Muscle layer of colon (tissue), 2 donors: ENCODE data around the gene SMCO4.

ENCODE experiments used
- H3K27ac ChIP-seq: one replicate; pipeline ENCODE4 v1.7.0; 2013; ENCODE audit warnings: low read depth, mild to moderate bottlenecking, low read length, moderate library complexity
- H3K27me3 ChIP-seq, 2 donors: one replicate each; pipeline ENCODE4 v1.7.0; 2013; ENCODE audit warnings: low read length in 2 of 2, mild to moderate bottlenecking in 2 of 2; ENCODE audit not compliant: insufficient read depth in 2 of 2, control insufficient read depth in 1 of 2
- H3K36me3 ChIP-seq: one replicate; pipeline ENCODE4 v1.7.0; 2013; ENCODE audit warnings: mild to moderate bottlenecking, low read length; ENCODE audit not compliant: insufficient read depth
- H3K4me1 ChIP-seq: one replicate; pipeline ENCODE4 v1.7.0; 2013; ENCODE audit warnings: mild to moderate bottlenecking, low read length; ENCODE audit not compliant: insufficient read depth
- H3K4me3 ChIP-seq, 2 donors: one replicate each; pipeline ENCODE4 v1.7.0; 2013; ENCODE audit warnings: low read length in 2 of 2, low read depth in 1 of 2, mild to moderate bottlenecking in 1 of 2, moderate library complexity in 1 of 2
- H3K9ac ChIP-seq: one replicate; pipeline ENCODE4 v1.7.0; 2013; ENCODE audit warnings: low read length
- H3K9me3 ChIP-seq: one replicate; pipeline ENCODE4 v1.7.0; 2013; ENCODE audit warnings: mild to moderate bottlenecking, low read length
- donor health status: abdominal sarcoma.
- donor health status: Adenocarcinoma of cecum.

The SMCO4 gene

DNA sequence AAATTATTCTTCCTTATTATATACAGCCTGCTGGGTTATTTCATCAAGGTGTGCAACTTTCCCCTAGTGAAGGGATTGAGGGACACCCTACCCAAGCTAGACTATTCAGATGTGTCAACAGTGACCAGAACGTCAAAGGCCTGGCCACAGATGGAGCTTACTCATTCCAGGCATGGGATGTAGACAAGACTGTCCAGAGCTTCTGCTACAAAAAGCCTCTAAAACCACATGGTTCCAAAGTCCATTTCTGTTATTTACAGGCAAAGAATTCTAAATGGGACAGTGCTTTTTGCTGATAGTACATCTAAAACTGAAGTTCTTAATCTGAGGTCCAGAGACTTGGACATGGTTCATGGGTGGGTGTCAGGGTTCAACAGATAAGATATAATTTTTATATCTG lies 9.7 kb upstream of the SMCO4 start:
- Histone ChIP-seq H3K4me1 (no peaks in the 10 kb centered on the region), H3K27ac (no peak overlapping the region), H3K27me3 (no peaks in the 10 kb centered on the region), H3K9ac (no peak overlapping the region), H3K36me3 (no peaks in the 10 kb centered on the region), H3K9me3 (no peaks in the 10 kb centered on the region), H3K4me3 (no peak overlapping the region)

GRCh38 chr11:93549976-93550375 lies 6.8 kb upstream of the SMCO4 start:
- no peak overlapping the region for H3K9ac ChIP-seq
- no peak overlapping the region for H3K4me3 ChIP-seq
- H3K27me3 ChIP-seq: no peaks in the 10 kb centered on the region
- no peaks in the 10 kb centered on the region for H3K4me1 ChIP-seq
- no peaks in the 10 kb centered on the region for H3K9me3 ChIP-seq
- H3K27ac ChIP-seq: no peak overlapping the region
- H3K36me3 ChIP-seq: no peaks in the 10 kb centered on the region

DNA sequence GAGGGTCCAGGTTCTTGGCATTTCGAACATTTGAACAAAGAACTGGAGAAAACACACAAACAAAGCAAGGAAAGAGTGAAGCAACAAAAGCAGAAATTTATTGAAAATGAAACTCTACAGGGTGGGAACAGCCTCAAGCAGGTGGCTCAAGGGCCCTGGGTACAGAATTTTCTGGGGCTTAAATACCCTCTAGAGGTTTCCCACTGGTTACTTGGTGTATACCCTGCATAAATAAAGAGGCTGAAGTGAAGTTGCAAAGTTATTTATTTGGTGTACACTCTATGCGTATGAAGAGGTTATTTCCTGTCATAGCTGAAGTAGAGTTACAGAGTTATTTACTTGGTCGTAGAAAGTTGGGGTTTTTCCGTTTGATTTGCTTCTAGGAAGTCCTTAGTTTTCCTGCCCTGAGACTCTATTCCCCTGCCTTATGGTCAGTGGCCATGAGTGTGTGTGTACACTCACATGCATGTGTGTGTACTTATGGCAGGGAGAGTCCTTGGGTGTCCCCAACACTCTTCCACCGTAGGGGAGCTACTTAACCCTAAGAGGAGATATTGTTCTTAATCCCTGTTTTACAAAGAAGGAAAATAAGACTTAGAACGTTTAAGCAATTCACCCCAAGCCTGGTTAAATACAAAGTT lies 5.6 kb upstream of the SMCO4 start:
- no peaks in the 10 kb centered on the region for H3K36me3 ChIP-seq
- H3K4me3 ChIP-seq: no peak overlapping the region
- no peaks in the 10 kb centered on the region for H3K27me3 ChIP-seq
- H3K27ac ChIP-seq: no peak overlapping the region
- peaks cover 2% of the 10 kb centered on the region for H3K4me1 ChIP-seq
- no peaks in the 10 kb centered on the region for H3K9me3 ChIP-seq
- H3K9ac ChIP-seq: no peak overlapping the region

DNA sequence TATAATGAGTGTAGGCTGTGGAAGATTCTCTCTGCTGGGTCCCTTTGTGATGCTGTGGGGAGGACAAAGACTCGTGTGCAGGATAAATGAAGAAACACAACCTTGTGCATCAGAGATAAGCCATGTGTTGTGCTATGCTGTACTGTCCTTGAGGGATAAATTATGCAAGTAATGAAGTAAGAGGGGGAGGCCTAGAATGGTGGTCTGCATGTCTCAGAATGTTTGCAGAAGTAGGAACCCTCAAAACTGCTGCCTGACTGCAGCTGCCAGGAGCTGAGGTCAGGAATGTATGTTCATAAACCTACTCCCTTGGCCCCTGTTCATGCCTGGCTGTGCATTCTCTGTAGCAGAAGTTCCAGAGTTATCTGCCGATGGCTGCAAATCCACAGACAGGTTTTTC lies 4.6 kb upstream of the SMCO4 start:
- H3K4me3 ChIP-seq: no peak overlapping the region
- no peak overlapping the region for H3K27ac ChIP-seq
- H3K9me3 ChIP-seq: no peaks in the 10 kb centered on the region
- H3K36me3 ChIP-seq: no peaks in the 10 kb centered on the region
- H3K4me1 ChIP-seq: peaks cover 4% of the 10 kb centered on the region
- no peak overlapping the region for H3K9ac ChIP-seq
- no peaks in the 10 kb centered on the region for H3K27me3 ChIP-seq

- no peak overlapping the region for H3K27ac ChIP-seq
- H3K27me3 ChIP-seq: no peaks in the 10 kb centered on the region
- H3K9ac ChIP-seq: no peak overlapping the region
- H3K4me3 ChIP-seq: no peak overlapping the region
- H3K9me3 ChIP-seq: no peaks in the 10 kb centered on the region
- no peaks in the 10 kb centered on the region for H3K36me3 ChIP-seq
- H3K4me1 ChIP-seq: peaks cover 7% of the 10 kb centered on the region
These were observed 3.8 kb upstream of the SMCO4 start for GRCh38 chr11:93547028-93547427.

GRCh38 chr11:93545566-93545965 lies 2.4 kb upstream of the SMCO4 start:
- H3K36me3 ChIP-seq: no peaks in the 10 kb centered on the region
- no peaks in the 10 kb centered on the region for H3K9me3 ChIP-seq
- H3K9ac ChIP-seq: no peak overlapping the region
- no peak overlapping the region for H3K4me3 ChIP-seq
- no peak overlapping the region for H3K27ac ChIP-seq
- H3K4me1 ChIP-seq: peaks cover 8% of the 10 kb centered on the region
- H3K27me3 ChIP-seq: no peaks in the 10 kb centered on the region

DNA sequence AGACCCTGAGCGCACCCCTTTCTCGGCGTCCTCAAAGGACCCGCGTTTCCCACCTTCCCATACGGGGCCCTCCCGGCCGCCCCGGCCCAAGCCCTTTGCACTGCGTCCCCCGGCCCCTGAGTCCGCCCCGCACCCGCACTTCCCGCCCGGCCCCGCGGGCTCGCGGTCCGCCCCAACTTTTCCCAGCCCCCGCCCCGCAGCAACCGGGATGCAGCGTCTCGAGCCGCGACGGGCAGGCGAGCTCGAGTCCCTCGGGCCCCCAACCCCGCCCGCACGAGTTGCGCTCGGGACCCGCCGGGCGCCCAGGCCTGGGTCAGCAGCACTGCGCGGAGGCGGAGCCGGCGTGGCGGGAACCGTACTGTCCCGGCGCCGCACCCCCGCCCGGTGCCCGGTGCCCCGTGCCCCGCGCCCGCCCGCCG lies 371 bp downstream of the SMCO4 start:
- no peaks in the 10 kb centered on the region for H3K27me3 ChIP-seq
- peak overlapping the region; percentile 53 to 63 for H3K4me3 ChIP-seq
- H3K36me3 ChIP-seq: no peaks in the 10 kb centered on the region
- peak overlapping the region; percentile 35 for H3K27ac ChIP-seq
- H3K9me3 ChIP-seq: no peaks in the 10 kb centered on the region
- H3K4me1 ChIP-seq: peaks cover 8% of the 10 kb centered on the region
- H3K9ac ChIP-seq: peak overlapping the region; percentile 22

DNA sequence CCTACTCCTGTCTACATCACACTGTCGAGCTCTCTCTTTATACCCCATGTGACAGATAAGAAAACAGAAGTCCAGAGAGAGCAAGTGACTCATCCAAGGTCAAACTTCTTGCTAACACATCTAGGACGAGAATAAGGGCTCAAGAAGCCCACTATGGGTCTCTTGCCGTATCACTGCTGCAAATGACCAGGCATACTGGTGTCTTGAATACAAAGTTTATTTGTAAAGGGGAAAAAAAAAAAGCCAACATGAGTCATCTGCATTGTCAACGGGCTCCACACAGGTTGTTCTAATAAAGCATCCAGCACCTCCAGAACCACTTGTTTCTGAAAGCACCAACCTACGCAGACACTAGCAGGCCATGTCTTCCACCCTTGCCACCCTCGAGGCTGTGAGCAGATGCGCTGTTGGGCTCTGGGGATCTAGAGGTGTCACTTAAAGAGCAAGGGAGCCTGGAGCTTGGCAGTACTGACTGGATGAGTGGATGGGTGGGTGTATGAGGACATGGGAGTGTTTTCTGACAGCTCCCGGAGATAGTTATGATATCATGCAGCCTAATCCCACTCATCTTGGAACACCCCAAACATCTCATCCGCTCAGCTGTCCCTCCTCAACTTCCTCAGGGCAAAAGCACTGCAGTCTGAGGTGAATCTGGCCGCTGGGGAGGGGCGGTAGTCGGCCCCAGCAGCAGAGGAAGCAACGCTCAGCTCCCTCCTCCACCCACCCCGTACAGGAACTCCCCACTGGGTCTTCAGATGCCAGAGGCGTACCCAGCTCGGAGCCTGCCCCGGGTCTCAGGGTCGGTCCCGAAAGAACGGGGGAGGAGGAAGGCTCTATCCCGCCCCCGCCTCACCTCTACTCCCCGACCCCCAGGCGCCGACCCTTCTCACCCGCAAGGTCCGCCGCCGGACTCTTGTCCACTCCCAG lies 1.0 kb downstream of the SMCO4 start:
- Histone ChIP-seq H3K4me3 (peak overlapping the region; percentile 53 to 63), H3K27me3 (no peaks in the 10 kb centered on the region), H3K36me3 (no peaks in the 10 kb centered on the region), H3K27ac (peak overlapping the region; percentile 35), H3K9me3 (no peaks in the 10 kb centered on the region), H3K9ac (peak overlapping the region; percentile 22), H3K4me1 (peaks cover 11% of the 10 kb centered on the region)

- H3K9me3 ChIP-seq: no peaks in the 10 kb centered on the region
- H3K4me1 ChIP-seq: peaks cover 20% of the 10 kb centered on the region
- no peak overlapping the region for H3K27ac ChIP-seq
- H3K27me3 ChIP-seq: no peaks in the 10 kb centered on the region
- no peaks in the 10 kb centered on the region for H3K36me3 ChIP-seq
- no peak overlapping the region for H3K4me3 ChIP-seq
- H3K9ac ChIP-seq: no peak overlapping the region
These were observed 2.2 kb downstream of the SMCO4 start for GRCh38 chr11:93540896-93541553.

- no peak overlapping the region for H3K27ac ChIP-seq
- no peak overlapping the region for H3K9ac ChIP-seq
- no peaks in the 10 kb centered on the region for H3K36me3 ChIP-seq
- H3K4me3 ChIP-seq: no peak overlapping the region
- H3K4me1 ChIP-seq: peaks cover 20% of the 10 kb centered on the region
- H3K27me3 ChIP-seq: no peaks in the 10 kb centered on the region
- no peaks in the 10 kb centered on the region for H3K9me3 ChIP-seq
These were observed 2.9 kb downstream of the SMCO4 start for GRCh38 chr11:93540337-93540736.

GRCh38 chr11:93537767-93538261 lies 5.4 kb downstream of the SMCO4 start:
- H3K4me3 ChIP-seq: no peak overlapping the region
- H3K4me1 ChIP-seq: peaks cover 16% of the 10 kb centered on the region
- no peak overlapping the region for H3K27ac ChIP-seq

More at GRCh38 chr11:93537767-93538261, 5.4 kb downstream of the SMCO4 start:
- no peaks in the 10 kb centered on the region for H3K36me3 ChIP-seq
- H3K27me3 ChIP-seq: no peaks in the 10 kb centered on the region
- H3K9ac ChIP-seq: no peak overlapping the region
- H3K9me3 ChIP-seq: no peaks in the 10 kb centered on the region
